SKM-1 (cell line): ENCODE measurements around the gene IL1RL2.

Source experiments
- DNase-seq: peaks from one replicate; lab custom pipeline; 2025; ENCODE audit not compliant: unreplicated experiment; lab: John Stamatoyannopoulos, UW

Gene IL1RL2

DNA sequence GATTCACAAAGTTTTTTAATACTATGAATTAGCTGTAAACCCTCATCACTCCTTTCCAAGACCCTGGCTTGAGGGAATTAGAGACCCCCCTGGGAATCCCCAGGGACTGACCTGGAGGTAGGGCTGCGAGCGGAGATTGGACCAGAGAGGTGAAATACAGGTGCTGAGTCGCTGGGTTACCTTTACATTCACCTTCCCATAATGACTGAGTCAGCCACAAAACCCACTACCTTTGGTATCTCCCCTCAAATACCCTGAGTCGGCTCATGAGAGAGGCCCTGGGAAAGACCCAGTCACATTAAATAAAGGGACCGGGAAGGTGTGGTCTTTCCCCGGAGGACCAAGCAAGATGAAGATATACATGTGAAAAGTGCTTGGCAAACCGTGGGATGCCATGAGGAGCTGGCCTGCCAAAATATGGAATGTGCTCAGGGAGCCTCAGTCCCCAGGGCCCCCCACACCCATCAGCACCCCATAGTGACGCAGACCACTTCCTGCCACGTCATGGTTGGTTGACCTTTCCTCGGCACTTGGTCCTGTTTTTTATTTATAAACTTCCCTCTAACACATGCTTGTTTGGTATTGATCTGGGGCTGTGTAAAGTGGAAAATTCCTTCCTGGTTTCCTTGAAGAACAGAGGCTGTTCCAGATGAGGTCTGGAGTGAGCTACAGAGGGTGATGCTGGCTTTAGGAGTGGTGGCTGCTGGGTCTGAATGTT is 51.4 kb downstream of the IL1RL2 start:
- DNase-seq: no peak

DNA sequence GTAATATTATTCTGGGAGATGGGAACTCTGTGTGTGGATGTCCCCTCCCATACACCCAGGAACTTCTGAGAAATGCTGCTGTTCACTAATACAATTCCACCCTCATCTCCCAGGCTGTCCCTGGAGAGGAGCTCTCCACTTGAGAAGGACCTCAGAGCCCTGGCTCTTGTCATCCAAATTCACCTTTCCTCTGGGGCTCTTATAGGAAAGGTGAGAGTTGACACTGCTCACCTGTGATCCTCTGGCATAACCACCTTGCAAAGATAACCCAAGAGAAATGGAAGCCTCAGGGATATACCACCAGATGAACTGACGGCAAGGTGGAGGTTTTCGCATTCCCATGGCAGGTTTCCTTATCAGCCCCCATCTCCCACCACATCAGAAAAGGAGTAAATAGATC is 52.0 kb downstream of the IL1RL2 start:
- DNase-seq: no peak

DNA sequence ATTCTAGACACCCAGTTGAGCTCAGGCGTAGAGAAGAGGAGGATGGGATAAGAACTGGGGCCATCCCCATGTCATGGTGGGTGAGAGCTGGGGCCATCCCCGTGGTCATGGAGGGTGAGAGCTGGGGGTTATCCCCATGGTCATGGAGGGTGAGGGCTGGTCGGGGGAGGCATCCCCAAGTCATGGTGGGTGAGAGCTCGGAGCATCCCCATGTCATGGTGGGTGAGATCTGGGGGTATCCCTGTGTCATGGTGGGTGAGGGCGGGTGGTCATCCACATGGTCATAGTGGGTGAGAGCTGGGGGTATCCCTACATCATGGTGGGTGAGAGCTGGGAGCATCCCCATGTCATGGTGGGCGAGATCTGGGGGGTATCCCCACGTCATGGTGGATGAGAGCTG is 52.5 kb downstream of the IL1RL2 start:
- no peak for DNase-seq

DNA sequence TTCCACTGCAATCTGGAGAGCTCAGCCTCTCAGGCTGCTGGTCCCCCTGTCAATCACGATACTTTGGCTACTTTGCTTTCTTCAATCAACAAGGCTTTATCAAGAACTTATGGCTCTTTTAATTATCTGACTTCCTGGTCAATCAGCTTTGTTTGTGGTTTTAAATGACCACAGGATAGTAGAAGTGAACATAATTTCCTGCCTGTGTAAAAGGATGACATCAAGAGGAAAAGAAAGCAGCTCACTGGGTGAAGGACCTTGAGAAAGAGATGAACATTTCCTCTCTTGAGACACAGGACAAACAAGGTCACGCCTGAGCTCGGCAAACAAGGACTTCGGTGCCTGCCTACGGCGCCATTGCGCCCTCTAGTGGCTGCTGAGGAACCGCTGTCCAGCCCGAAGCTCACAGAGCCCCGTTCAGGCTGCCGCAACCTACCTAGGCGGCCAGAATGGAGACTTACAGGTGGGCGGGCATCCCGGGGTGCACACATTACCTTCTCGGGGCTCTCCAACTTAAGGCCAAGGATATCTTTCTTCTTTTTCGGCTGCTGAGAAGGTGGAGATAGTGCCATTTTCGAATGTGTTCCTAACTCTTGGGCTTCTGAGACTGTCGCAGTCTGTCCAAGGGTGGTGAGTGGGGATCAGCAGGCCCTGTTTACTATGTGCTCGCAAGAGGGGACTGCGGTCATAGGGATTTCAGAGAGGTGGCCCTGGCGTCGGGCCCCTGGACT is 54.0 kb downstream of the IL1RL2 start:
- DNase-seq: peak; percentile 91

DNA sequence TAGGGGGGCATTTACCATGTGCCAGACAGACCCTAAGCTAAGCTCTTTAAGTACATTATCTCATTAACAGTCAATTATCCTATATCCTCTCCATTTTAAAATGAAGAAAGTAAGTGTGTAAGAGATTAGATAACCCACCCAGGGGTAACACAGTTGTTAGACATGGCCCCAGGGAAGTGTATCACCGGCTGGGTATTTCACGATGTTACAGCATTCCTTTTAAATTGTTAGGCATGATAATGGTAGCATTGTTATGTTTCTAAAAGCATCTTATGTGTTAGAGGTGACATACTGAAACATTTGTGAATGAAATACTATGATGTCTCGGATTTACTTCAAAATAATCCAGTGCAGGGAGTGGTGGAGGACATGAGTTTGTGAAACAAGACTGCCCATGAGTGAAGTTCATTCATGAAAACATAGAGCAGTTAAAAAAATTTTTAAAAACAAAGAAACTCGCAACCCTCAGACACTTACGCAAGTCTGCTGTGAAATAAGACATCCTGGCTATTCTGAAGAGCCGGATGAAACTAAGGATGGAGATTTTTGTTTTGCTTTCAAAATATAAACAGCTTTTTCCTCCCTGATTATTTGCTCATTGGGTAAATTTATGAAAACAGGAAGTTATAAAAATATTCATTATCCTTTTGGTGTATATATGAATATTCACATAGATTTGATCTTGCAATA is 54.9 kb downstream of the IL1RL2 start:
- DNase-seq: no peak

DNA sequence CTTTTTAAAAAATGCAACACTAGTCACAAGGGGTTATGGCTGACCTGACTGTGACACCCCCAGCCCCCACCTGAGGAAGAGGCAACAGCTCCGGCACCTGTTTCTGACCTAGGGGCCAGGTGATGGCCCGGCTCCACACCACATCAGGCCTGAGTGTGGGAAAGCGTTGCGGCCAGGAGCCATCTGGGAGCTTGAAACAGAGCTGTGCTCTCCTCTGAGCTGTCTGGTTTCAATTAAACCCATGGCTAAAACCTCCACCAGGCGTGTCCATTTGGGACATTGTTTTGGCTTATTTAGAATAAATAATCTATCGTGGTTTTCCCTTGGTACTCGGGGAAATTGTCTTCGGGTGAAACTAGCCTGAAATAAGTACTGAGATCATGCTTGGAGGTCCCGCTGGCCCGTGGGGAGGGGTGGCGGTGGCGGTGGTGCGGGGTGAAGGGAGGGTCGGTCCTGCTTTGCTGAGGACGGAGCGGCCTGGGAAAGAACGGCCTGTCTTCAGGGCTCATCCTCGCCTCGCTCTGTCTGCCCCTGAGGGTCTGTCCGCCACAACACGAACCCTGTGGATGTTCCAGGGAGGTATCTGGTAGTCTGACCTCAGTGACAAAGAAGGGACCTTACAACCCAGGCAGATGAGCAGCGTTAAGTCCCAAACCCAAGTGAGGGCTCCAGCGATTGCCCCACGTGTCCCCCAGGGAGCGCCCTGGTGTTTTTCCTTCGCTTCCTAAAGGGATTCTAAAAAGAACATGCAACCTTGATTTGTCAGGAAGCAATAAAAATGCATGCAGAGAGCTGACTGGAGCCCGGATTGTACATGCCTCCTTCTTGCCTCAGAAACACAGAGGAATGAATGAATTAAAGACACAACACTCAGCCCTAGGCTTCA is 58.7 kb downstream of the IL1RL2 start:
- no peak for DNase-seq

DNA sequence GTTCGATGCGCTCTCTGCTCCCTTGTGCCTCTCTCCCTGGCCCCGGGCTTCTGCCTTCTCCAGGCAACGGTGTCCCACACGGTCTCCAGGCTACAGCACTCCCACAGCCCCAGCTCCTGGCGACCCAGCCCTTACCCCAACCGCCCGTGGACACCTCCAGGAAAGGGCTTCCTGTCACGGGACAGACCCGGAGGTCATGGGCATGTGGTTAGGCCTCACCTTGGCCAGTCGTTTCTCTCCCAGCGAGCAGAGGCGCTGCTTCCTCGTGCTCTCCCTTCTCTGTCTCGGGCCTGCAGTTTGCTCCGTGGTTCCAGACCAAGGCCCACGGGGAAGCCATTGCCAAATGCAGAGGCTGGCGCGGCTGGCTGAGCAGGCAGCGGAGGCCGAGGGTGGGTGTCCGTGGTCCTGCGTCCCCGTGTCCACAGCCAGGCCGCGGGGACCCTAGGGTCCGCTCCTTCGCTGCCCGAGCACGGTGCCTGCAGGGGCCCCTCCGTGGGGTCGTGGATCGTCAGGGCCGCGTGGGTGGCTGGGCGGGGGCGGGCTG is 63.5 kb downstream of the IL1RL2 start:
- no peak for DNase-seq

DNA sequence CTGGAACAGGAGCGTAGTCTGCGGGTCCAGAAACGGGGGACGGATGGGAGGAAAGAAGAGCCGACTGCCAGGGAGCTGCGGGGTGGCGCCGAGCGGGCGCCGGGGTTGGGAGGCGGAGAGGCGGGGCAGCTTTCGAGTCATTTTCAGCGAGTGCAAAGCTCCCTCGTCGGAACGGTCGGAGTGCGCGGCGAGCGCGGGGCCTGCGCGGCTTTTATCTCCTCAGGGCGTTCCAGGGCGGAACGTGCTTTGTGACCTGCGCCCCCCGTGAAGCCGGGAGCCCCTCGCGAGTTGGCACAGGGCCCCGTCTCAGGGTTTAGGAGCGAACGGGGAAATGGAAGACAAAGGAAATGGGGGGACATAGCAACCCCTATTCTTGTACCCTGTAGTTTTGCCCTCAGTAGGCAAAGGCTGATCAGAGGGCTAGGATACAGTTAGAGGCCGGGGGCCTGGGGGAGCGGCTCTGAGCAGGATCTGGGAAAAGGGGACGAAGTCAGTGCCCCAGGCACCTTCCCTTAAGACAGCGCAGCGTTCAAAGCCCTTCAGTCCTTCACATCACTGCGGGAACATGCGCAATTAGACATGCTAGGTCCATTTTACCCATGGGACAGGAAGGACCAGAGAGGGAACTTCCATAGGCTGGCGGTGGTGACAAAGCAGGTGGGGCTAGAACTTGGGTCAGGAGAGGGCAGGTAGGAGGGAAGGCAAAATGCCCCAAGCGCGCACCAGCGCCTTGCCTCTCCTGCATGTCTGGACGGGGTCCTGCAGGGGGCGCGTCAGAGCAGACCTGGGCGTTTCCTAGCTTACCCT is 64.4 kb downstream of the IL1RL2 start:
- DNase-seq: no peak

DNA sequence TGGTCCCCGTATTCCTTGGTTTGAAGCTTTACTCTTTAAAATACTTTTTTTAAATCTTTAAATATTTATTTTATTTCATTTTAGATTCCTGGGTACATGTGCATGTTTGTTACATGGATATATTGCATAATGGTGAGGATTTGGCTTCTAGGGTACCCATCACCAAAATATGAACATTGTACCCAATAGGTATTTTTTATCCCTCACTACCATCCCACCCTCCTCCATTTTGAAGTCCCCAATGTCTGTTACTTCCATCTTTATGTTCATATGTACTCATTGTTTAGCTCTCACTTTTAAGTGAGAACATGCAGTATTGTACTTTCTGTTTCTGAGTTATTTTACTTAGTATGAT is 65.0 kb downstream of the IL1RL2 start:
- no peak for DNase-seq

DNA sequence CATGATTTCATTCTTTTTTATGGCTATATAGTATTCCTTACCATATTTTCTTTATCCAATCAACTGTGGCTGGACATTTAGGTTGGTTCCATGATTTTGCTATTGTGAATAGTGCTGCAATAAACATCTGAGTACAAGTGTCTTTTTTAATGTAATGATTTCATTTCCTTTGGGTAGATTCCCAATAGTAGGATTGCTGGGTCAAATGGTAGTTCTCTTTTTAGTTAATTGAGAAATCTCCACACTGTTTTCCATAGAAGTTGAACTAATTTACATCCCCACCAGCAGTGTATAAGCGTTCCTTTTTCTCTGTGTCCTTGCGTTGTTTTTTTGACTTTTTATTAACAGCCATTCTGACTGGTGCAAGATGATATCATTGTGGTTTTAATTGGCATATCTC is 65.4 kb downstream of the IL1RL2 start:
- no peak for DNase-seq

DNA sequence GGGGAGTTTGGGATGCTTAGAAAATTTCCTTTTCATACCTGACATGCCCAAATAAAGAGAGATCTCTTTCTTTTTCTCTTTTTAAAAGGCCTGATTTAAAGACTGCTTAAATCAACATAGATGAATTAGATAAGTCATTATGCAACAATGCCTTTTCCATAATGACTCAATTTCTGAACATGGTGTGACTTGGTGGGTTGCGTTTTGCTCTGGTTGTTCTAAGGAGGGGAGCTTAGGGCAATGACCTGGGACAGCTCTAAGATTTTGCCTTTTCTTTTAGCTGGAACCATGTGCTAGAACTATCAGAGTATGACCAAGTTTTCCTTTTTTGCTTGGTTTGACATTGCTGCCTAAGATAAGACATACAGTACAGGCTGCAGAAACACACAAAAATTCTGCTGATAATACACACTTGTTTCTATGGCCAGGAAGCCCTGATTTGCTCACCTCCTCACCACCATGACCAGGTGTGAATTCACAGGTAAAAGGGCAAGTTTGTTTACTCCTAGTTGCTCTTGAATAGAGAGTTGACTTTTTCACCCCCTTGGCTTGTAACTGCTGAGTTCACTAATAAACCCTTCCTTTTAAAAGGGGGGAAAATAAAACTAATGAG is 66.4 kb downstream of the IL1RL2 start:
- no peak for DNase-seq

DNA sequence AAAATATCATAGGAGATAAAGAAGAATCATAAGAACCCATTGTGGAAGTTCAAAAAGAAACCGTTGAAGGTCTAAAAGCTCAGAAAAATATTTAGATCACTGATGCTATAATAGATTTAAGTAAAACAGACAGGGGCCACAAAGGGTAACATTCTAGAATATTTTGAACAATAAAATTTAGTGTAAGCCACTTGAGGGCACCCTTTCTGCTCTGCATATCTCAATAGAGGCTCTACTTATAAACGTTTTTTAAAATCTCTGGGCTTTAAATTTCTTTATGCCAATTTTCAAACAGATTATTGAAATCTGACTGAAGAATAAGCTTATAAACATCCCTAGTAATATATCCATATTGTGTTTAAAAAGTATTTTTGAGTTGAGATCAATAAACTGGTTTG is 66.9 kb downstream of the IL1RL2 start:
- no peak for DNase-seq

DNA sequence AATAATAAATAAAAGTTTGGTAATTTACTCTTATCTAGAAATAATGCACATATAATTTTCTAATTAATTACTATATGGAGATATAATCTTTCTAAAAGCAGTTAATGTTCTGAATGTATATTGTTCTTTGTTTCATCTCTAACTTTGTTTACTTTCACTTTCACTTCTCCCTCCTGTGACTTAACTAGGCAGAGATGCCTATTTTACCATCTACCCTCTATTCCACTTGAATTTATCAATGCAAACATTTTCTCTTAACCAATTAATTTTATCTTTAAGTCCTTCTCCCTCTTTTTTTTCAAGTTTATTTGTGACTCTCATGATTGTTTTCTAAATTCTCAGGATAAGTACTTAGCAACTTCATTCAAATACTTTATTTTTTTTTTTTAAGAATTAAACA is 69.5 kb downstream of the IL1RL2 start:
- no peak for DNase-seq

DNA sequence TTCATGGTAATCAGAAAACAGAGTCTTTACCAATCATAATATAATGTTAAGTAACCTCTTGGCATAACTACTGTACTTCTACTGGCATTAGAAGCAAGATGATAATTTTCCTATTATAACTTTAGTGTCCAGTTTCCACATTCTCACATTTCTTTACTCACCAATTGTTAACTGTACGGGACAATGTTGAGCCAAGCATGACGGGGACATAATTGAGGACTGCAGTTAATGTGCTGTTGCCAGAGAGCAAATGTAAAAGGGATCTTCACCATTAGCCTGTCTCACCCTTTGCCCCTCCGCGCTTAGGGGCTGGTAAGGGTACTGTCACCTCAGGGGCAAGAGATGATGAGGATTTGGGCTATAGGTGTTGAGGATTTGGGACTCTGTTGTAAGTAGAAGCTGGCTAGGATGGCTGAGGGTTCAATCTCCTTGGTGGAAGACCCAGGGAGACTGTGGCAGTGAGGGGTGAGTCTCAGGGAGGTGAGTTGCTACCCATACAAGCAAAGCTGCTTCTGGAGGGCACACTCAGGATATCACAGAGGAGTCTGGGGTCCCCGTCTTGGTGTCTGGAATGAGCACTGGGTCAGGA is 70.1 kb downstream of the IL1RL2 start:
- DNase-seq: no peak

DNA sequence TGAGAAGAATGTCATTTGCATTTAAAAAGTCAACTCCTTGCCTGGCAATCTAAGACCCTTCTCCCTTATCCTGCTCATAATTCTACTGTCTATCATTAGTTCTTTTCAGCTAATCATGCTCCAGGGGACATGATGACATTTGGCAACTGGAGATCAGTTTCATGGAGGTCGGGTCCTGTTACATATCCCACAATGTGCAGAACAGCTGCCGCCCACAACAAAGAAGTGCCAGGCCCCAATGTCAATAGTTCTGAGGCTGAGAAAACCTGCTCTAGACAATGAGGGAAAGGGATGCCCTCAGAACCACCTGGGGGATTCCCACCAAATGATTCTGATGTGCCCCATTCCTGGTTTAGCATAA is 71.2 kb downstream of the IL1RL2 start:
- DNase-seq: no peak

DNA sequence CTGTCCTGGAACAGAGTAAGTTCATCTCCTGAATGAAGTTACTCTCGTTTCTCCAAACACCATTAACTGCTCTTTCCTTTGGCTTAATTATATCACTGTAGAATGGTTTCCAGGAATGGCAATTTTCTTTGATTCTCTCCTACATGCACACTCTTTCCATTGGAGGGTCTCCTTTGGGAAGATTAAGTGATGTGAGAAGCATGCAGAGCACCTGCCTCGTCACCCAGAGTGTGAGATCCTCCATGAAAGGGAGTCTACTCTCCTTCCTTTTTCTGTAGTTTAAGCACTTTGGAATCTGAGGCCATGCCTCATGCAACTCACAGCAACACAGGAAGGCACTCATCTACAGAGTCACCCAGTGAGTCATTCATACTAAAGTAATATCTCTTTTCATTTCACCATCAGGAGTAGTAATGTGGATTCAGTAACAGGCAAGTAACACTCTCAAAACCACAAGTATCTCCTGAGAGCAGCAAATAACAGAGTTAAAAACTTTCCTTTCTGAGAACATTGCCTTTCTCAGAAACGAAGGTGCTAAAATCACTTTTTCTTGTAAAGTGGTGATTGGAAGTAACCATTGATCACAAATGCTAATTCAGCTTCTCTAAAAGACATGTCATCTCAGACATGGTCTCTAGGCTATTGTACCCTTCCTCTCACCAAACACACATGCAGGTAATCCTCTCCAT is 71.7 kb downstream of the IL1RL2 start:
- DNase-seq: no peak

DNA sequence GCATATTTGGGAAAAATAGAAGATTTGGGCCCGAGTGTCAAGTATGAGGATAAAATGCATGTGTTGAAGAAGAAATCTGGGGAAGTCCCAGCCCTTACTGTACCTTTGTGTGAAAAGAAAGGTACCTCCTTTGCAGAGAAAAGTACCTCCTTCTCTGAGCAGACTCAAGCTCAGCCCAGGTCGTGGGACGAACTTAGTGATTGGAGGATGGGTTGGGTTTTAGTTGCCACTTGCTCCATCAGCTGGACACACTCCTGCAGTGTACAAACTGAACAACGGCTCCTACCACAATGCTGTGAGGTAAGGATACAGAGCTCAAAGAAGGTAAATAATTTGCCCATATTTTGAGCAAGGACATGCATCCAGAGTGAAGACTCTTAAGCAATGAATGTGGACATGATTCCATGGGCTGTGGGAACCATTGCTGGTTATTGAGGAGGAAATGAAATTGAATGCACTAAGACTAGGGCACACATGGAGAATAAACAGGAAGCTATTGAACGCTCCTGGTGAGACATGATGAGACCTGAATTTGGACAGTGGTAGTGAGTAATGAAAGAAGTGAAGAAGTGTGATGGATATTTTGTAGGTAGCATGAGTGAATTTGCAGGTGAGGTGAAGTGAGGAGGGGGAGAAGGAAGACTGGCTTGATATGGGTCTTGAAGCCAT is 74.8 kb downstream of the IL1RL2 start:
- no peak for DNase-seq
